Measurements from ENCODE around the gene HTR5A. TPM values are rescaled to one million over a fixed set of nuclear protein-coding genes. Genes with fewer than 3 reads are reported as not detected.

The HTR5A gene
- total RNA-seq, 1 donor from 2014 or later, result not detected

DNA sequence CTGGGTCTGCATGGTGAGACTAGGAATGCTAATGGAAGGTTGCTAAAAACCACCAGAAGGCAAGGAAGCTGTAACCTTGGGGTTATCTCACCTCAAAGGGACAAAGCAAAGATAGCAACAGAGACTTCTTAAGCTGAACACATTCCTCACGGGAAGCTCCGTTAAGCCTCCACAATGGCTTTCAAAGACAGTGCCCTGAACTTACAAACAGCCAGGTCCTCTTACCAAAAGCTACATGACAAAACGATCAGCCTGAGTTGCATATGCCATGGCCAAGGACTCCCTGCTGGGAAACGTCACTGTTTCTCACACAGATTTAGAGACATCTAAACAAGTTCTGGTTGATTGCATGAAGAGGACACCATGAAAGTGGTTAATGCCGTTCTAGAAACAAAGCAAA lies 52.7 kb downstream of the HTR5A start:
- Mint-ChIP-seq H3K36me3 (ENCODE audit: low read depth) (no peaks in the 10 kb centered on the region), H3K9me3 (ENCODE audit: low read depth) (peaks cover 24% of the 10 kb centered on the region), H3K27ac (ENCODE audit: unreplicated experiment) (no peak overlapping the region), H3K4me1 (ENCODE audit: low read depth) (no peaks in the 10 kb centered on the region), H3K4me3 (ENCODE audit: unreplicated experiment) (no peak overlapping the region), H3K27me3 (ENCODE audit: low read depth) (peaks cover 9% of the 10 kb centered on the region)
- DNase-seq (ENCODE audit: low spot score), result no peak
- TF ChIP-seq, protein P1, sequence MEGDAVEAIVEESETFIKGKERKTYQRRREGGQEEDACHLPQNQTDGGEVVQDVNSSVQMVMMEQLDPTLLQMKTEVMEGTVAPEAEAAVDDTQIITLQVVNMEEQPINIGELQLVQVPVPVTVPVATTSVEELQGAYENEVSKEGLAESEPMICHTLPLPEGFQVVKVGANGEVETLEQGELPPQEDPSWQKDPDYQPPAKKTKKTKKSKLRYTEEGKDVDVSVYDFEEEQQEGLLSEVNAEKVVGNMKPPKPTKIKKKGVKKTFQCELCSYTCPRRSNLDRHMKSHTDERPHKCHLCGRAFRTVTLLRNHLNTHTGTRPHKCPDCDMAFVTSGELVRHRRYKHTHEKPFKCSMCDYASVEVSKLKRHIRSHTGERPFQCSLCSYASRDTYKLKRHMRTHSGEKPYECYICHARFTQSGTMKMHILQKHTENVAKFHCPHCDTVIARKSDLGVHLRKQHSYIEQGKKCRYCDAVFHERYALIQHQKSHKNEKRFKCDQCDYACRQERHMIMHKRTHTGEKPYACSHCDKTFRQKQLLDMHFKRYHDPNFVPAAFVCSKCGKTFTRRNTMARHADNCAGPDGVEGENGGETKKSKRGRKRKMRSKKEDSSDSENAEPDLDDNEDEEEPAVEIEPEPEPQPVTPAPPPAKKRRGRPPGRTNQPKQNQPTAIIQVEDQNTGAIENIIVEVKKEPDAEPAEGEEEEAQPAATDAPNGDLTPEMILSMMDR (IDR thresholded peaks at IDR 0.05), result no peak

- no peak overlapping the region for H3K4me3 Mint-ChIP-seq (ENCODE audit: unreplicated experiment)
- H3K27me3 Mint-ChIP-seq (ENCODE audit: low read depth), result peaks cover 9% of the 10 kb centered on the region
- DNase-seq (ENCODE audit: low spot score), result no peak
- no peaks in the 10 kb centered on the region for H3K36me3 Mint-ChIP-seq (ENCODE audit: low read depth)
- H3K9me3 Mint-ChIP-seq (ENCODE audit: low read depth), result peaks cover 24% of the 10 kb centered on the region
- no peaks in the 10 kb centered on the region for H3K4me1 Mint-ChIP-seq (ENCODE audit: low read depth)
- TF ChIP-seq, protein P1 (IDR thresholded peaks at IDR 0.05), result no peak
- H3K27ac Mint-ChIP-seq (ENCODE audit: unreplicated experiment), result no peak overlapping the region
Measured at GRCh38 chr7:155123413-155123812, 53.3 kb downstream of the HTR5A start.

GRCh38 chr7:155124706-155125105 lies 54.6 kb downstream of the HTR5A start:
- TF ChIP-seq, protein P1 (IDR thresholded peaks at IDR 0.05), result no peak
- Mint-ChIP-seq H3K27me3 (ENCODE audit: low read depth) (peaks cover 10% of the 10 kb centered on the region), H3K4me3 (ENCODE audit: unreplicated experiment) (no peak overlapping the region), H3K9me3 (ENCODE audit: low read depth) (peaks cover 15% of the 10 kb centered on the region), H3K27ac (ENCODE audit: unreplicated experiment) (no peak overlapping the region), H3K4me1 (ENCODE audit: low read depth) (no peaks in the 10 kb centered on the region), H3K36me3 (ENCODE audit: low read depth) (no peaks in the 10 kb centered on the region)
- no peak for DNase-seq (ENCODE audit: low spot score)

DNA sequence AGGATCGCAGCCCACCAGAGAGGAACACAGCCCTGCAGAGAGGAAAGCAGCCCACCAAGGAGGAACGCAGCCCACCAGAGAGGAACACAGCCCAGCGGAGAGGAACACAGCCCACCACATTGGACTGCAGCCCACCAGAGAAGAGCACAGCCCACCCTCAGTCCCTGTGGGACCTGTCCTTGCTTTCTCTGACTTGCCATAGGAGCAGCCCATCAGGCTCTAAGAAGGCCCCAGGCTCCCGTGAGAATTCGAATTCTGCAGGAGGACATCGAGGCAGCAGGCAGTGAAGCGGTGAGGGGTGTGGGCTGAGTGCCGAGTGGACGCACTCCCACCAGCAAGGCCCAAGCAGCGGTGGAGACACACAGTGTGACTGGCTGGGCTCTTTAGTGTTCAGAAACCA lies 59.1 kb downstream of the HTR5A start:
- H3K4me1 Mint-ChIP-seq (ENCODE audit: low read depth), result no peaks in the 10 kb centered on the region
- DNase-seq (ENCODE audit: low spot score), result no peak
- H3K9me3 Mint-ChIP-seq (ENCODE audit: low read depth), result no peaks in the 10 kb centered on the region
- H3K4me3 Mint-ChIP-seq (ENCODE audit: unreplicated experiment), result no peak overlapping the region
- no peak overlapping the region for H3K27ac Mint-ChIP-seq (ENCODE audit: unreplicated experiment)
- H3K27me3 Mint-ChIP-seq (ENCODE audit: low read depth), result peaks cover 13% of the 10 kb centered on the region
- no peaks in the 10 kb centered on the region for H3K36me3 Mint-ChIP-seq (ENCODE audit: low read depth)
- TF ChIP-seq, protein P1 (IDR thresholded peaks at IDR 0.05), result no peak

- Mint-ChIP-seq H3K27me3 (ENCODE audit: low read depth) (peaks cover 11% of the 10 kb centered on the region), H3K4me3 (ENCODE audit: unreplicated experiment) (no peak overlapping the region), H3K9me3 (ENCODE audit: low read depth) (no peaks in the 10 kb centered on the region), H3K27ac (ENCODE audit: unreplicated experiment) (no peak overlapping the region), H3K36me3 (ENCODE audit: low read depth) (no peaks in the 10 kb centered on the region), H3K4me1 (ENCODE audit: low read depth) (no peaks in the 10 kb centered on the region)
- TF ChIP-seq, protein P1 (IDR thresholded peaks at IDR 0.05), result no peak
- DNase-seq (ENCODE audit: low spot score), result no peak
Measured at GRCh38 chr7:155129789-155130188, 59.7 kb downstream of the HTR5A start.

All from chondrocyte (in vitro differentiated cells).